HPDE6-E6E7 (cell line): ENCODE results near the gene CFAP45.
"Not testable (repeated sequence)": the region's sequence is repeated elsewhere in the genome, so short reads cannot be mapped to it uniquely, and the experiment has no call there.

ENCODE experiments used
- DNase-seq: peaks from one replicate; pipeline ENCODE4 v3.0.0; 2011; ENCODE audit warnings: missing footprints; ENCODE audit errors: extremely low spot score

Gene CFAP45

DNA sequence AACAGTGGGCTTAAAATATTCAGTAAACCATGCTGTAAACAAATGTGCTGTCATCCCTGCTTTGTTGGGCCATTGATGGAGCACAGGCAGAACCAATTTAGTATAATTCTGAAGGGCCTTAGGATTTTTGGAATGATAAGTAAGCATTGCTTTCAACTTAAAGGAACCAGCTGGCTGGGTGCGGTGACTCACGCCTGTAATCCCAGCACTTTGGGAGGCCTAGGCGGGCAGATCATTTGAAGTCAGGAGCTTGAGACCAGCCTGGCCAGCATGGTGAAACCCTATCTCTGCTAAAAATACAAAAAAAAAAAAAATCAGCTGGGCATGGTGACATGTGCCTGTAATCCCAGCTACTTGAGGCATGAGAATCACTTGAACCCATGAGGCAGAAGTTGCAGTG, 4.1 kb upstream of the CFAP45 start:
- not testable (repeated sequence) for DNase-seq

DNA sequence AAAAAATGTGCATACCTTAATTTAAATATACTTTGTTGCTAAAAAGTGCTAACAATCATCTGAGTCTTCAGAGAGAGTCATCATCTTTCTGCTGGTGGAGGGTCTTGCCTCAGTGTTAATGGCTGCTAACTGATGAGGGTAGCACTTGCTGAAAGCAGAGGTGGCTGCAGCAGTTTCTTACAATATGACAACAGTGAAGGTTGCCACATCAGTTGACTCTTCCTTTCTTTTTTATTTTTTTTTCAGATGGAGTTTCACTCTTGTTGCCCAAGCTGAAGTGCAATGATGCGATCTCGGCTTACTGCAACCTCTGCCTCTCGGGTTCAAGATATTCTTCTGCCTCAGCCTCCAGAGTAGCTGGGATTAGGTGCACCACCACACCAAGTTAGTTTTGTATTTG, 2.6 kb upstream of the CFAP45 start:
- DNase-seq = no peak

DNA sequence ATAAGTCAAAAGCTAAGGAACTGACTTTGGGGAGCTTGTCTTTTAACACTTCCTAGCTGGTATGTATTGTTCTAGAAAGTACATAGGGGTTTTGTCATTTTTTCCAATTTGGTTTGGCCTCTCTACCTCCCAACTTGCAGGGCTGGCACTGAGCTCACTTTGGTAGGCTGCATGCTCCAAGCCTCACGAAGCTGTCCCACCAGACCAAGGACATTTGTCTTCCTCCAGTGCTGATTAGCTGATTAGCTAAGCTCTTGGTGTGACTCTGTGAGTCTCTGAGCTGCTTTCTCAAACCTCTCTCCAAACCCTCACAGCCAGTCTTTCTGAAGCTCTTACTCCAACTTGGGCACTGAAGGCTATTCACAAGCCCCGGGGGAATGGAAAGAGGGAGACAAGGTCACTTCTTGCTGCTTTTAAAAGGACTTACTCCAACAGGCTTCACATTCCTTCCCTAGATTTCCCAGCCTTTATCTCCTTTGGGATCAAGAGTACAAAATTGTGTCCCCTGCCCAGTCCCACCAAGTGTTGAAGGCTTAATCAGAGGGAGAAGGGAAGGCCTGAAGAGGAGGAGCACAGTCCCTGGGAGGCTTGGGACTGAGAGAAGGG, 893 bp upstream of the CFAP45 start:
- DNase-seq = no peak

DNA sequence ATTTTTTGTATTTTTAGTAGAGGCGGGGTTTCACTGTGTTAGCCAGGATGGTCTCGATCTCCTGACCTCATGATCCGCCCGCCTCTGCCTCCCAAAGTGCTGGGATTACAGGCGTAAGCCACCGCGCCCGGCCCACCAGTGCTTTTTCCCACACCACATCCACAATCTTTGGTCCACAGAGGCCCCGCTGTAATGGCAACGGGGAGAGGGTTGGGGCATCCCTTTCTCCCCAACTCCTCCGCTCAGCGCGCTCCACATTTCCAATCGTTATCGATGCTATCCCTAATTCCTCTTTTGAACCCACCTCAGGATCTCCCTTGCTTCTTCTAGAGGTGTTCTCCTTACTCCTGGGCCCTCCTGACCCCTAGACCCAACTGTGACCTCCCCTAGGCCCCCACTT, 331 bp downstream of the CFAP45 start:
- not testable (repeated sequence) for DNase-seq

DNA sequence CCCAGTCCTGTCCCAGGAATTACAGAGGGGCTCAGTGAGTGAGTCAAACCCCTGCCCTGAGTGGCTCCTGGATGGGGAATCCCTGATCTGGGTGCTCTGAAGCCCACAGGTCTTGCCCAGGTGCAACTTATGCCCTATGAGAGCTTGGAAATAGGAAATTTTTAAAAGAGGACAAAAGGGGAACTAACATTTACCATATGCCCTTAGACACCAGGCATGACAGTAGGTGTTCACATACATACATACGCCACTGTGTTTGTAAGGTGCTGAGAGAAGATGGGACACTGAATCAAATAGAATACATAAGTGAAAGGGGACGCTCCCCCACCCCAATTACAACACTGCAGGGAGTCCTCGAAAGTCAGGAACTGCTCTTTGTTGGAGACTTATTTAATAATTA, 1.4 kb downstream of the CFAP45 start:
- DNase-seq = no peak

DNA sequence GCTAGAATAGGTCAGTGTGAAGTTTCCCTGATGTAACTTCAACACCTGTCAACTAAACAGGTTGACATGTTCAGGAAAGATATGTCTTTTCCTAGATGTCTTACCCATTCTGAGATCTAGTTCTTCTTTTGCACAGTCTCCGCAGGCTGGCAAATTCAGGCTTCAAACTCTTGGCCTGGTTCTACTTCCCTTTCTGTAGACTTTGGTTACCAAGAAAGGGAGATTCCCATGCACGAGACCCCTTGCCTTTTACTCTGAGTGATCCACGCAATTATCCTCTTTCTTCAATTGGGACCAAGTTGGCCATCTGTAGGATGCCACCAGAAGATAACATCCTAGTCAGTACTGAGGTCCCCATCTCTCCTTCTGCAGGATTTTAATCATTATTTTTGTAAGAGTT, 2.0 kb downstream of the CFAP45 start:
- DNase-seq = no peak

DNA sequence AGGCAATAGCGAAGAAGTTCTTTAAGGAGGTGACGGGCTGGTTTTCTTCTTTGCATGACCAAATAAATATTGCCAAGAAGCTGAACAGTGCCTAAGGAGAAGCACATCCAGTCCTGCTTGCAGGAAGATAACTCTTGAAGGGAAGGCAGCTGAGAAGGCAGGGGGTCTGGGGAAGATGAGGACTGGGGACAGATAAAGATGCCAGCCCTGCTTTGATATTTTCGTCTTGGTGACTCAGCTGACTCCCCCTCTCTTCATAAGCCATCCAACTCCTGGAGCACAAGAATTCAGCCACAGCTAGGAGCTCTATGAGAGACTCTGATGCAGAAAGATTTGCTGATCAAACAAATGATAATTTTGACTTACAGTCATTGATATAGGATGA, 3.4 kb downstream of the CFAP45 start:
- DNase-seq = no peak

DNA sequence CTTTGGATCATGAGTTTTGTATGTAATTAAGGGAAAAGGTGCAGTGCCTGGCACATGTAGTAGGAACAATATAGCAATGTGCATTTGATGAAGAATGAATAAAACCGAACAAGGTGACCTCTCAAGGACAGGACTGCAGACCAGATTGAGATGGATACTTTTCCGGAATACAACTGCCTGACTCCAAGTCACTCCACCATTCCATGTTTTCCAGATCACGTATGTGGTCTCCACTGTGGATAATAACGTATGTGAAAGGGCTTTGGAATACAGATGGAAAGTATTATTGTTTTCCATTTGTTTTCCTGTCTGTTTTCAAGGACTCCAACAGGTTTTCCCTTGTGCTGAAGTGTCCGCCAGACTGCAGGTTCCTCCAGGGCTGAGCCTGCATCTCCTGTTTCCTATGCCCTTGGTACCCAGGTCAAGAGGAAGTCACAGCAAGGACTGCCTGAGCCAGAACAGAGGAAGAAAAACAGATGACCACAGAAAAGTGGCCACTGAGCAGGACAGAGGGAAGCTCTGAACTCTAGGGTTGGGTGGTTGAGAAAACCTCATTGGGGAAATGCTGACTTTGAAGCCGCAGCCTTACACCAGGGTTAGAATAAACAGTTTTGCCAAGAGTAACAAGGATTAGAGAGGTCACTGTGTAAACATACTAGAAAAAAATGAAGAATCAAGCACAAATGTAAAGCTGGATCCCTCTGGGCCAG, 4.0 kb downstream of the CFAP45 start:
- no peak for DNase-seq

DNA sequence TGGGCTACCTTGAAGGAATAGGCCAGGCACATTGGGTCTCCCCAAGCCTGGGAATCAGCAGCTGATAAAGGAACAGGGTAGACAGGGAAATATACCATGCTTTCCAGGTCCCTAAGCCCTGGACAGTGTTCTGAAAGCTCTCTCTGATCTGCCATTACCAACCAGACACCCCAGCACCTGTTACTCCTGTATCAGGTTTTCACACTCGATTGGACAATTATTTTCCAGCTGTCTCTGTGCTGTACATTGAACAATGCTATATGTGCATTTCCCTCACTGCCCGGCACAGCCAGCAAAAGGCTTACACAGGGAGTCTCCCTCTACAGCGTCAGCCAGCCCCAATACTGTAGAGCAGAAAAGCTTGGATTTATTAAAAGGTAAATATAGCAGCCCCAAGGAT, 4.7 kb downstream of the CFAP45 start:
- no peak for DNase-seq

DNA sequence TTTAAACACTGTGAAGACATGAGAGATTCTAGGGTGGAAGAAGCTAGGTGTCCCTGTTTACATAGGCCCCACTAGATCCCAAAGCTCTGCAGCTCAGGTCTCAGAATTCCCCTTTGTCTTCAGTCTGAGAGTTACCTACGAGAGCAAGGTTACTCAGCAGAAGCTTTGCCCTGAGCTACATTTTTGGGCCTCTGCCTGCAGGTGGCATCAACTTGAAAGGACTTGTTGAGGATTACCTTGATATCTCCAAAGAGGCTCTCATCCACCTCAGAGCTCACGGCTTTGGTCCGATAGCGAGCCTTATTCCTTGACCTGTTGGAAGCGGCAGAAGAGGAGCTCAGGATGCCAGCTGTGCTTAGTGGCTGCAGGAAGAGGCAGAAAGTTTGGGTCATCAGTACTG, 7.0 kb downstream of the CFAP45 start:
- peak; percentile 52 for DNase-seq

DNA sequence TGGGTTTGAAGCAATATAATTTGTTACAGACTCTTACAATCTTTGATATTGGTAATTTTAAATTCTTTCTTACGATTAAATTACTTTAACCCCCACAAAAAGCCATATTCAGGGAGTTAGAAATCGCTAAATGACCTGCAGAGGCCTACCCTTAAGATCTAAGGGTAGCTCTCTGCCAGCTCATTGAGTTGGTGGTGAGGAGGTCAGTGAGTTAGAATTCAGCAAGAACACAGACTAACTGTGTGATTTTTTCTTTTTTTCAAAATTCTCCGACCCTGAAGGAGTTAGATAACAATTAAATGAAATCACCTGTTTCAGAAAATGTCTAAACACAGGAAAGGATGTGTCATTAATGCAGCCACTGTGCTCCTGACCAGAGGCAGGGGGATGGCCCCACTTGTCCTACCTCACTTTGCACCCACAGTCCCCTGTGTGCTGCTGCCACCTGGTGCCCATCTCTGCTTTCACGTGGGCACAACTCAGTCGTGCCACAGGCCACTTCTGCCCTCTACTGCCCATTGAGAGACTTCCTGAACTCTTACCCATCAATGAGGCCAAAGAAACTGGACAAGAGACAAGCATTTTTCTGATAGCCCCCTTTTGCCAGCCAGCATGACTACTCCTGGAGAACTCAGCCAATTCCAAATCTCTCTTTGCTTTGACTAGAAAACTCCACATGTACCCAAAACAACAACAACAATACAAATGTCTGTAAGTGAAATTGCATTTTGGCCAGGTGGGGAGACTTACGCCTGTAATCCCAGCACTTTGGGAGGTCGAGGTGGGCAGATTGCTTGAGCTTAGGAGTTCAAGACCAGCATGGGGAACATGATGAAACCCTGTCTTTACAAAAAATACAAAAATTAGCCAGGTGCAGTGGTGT, 8.4 kb downstream of the CFAP45 start:
- DNase-seq = peak; percentile 71

DNA sequence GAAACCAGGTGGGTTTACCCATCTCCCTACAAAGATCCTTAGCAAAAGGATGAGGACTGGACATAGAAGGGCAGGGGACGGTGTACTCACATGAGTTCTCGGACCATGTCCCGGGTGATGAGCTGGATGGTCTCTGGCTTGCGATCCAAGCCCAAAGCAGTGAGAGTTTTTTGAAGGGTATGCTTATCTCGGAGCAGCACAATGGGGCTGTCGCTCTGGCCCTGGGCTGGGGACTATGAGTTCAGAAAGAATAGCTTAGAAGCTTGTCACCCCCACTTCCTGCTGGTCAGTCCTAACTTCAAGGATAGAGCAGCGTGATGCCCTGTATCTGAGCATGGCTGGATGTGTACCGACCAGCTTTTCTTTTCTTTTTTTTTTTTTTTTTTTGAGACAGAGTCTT, 9.6 kb downstream of the CFAP45 start:
- DNase-seq = no peak

DNA sequence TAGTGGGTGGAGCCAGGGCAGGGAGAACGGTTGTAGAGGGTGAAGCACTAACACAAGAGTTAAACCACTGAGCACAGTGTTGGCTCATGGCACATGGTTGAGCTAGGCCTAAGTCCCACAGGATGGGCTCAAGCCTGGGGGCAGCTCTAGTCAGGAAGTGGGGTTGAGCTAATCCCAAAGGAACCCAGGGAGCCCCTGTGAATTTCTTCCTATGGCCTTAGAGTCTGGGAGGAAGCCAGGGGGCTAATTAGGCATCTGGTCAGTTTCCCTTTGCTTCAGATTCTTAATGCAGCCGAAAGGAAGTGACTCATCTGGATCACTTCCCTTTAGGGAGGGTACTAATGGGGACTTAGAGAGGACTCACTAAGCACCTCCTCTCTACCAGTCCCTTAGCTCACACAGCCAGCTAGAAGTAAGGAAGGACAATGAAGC, 10.1 kb downstream of the CFAP45 start:
- DNase-seq = peak; percentile 72

DNA sequence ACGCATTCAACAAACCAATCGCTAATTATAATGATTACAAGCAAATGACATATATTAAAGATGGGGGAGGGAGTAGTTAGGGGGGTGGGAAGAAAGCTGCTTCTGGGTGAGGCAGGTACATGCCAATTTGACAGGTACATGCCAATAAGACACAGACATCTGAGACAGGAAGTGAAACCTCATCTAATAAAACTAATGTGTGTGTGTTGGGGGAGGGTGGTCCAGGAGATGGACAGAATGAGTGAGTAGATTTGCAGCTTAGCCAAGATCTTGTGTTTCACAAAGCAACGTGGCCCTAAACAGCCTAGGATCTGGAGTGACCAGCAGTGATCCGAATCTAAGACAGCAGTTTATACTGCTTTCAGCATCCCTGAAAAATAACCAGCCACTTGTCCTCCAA, 10.8 kb downstream of the CFAP45 start:
- DNase-seq = no peak

DNA sequence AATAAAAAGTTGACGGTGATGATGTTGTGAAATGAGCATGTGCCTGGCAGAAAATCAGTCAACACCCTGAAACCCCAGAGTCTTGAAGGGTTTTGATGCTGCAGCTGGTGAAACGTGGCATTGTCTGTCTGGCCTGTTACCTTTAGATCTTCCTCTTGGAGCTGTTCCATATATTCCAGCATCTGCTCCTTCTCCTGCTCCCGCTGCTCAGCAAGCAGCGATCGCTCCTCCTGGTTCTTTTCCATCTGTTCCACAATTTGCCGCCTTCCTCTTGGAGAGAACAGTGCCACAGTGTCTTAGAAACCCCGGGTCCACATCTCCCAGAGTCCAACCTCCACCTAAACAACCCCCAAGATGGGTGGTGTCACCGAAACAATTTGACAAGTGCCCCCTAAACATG, 15.7 kb downstream of the CFAP45 start:
- no peak for DNase-seq

DNA sequence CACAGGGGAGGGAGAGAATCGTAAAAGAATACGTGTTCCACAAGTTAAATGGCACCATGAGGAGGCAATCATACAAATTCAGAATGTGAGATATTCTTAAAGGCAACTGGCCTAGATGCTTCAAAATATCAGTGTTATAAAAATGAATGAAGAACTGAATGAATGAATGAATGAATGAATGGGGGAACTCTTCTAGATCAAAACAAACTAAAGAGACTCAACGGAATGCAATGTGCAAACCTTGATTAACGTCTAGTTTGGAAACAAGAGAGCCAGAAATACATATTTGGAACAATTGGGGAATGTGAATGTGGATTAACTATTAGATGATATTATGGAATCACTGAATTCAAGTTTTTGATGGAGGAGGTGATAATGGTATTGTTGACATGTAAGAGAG, 16.8 kb downstream of the CFAP45 start:
- no peak for DNase-seq

DNA sequence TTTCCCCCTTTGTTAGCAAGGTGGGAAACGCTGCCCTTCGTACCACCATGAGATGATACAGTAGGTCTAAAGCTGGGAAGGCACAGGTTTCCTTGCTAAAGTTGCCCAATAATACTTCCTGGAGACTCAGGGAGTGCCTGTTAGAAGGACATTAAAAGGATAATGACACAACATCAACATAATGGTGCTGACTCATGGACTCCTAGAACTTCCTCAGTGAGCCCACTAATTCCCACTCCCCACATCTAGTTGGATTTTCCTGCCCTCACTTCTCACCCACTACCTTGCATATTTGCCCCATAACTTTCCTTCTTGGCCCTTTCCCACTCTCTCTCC, 17.5 kb downstream of the CFAP45 start:
- DNase-seq = no peak

DNA sequence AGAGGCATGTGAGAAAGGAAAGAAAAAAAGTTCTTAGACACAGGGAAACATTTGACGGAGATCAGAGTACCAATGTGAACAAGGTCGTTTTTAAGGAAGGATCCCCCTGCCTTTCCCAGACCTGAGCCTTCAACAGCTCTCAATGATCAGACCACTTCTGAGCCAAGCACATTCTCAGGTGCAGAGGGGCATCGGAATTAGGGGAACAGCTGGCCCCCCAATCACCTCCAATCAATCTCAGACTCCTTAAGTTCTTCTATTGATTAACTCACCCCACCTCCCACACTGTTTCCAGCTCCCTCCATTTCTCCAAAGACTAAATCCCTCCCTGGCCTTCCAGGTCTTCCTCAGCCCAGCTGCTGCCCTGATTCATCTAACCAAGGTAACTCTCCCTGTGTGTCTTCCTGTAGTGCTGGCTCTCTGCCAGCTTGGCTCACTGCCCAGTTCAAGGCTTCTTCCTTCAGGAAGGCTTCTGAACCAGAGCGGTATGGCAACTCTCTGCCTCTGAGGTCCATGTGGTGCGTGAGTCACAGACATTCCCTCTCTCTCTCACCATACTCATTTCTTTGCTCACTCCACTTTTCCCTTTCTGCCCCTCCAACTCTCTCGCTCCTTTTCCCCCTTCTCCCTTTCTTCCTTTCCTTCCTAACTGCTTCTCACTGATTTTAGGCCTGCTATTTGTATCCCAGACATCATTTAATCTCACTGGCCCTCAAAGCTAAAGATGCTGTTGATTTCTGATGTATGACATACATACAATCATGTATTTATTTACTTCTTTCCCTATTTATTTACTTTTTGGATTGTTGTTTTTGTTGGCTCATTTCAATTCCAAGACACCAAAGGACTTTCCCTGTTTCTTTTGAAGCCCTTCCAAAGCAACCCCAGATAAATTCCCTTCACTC, 18.1 kb downstream of the CFAP45 start:
- peak; percentile 95 for DNase-seq

DNA sequence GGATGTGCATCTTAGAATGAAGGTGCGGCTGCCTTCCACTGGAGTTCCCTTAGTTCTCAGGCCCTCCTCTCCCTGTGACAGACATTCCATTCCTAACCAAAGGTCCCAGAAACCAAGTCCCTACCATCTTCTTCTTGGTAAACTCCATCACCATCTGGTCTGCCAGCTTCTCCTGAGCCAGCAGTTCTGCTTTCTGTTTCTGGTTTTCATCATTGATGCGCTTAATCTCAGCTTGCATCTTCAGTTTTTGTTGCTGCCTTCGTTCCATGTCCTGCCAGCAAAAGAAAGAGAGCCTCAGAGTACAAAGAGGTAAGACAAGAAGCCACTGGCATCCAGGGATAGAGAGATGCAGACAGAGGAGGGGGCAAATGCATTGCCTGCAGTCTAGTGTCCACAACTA, 19.5 kb downstream of the CFAP45 start:
- no peak for DNase-seq

DNA sequence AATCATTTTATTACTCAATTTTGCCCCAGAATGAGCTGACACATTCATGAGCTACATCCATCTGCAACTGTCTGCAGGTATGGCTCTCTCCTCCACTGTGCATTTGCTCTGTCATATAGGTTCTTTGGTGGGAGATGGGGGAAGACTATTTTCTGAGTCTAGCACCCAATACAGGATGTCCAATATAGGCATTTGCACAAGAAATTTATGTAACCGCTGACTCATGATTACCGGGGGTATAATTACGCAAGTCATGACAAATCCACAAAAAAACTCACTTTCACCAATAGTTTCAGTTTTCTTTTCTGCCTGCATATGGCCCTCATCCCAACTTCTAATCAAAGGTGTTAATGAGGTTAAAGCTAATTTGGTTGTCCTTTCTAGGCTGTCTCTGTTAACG, 20.0 kb downstream of the CFAP45 start:
- DNase-seq = peak; percentile 75

DNA sequence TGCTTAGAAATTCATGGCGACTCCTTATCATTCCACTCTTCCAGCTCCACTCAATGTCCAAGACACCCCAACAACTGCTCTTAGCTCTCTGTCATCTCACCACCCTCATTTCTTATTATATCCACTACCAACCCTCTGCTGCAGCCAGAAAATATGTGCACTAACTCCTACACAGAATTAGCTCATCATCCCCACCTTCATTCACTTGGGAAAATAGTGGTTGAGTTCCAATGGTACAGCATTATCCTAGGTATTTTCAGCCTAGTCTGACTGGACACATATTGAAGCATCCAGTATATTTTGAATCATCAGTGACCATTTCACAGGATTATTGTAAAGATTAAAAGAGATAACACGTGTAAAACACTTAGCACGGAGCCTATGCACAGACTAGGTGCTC, 20.8 kb downstream of the CFAP45 start:
- no peak for DNase-seq
